Chondrocyte (in vitro differentiated cells): ENCODE measurements around the gene HDAC9. TPM values are rescaled to one million over a fixed set of nuclear protein-coding genes. Genes with fewer than 3 reads are reported as not detected.
A peak's percentile ranks its signal among the peaks of the same experiment; 100 is the strongest.
"Not testable (repeated sequence)": the region's sequence is repeated elsewhere in the genome, so short reads cannot be mapped to it uniquely, and the experiment has no call there.

Experiments used
- DNase-seq: peaks from one replicate; pipeline ENCODE4 v3.0.0; 2021; ENCODE audit warnings: mixed read lengths, low spot score
- H3K27ac Mint-ChIP-seq: one replicate; pipeline ENCODE4 v1.8.0; 2021; ENCODE audit warnings: mild to moderate bottlenecking, moderate library complexity, mixed read lengths; ENCODE audit not compliant: unreplicated experiment
- H3K27me3 Mint-ChIP-seq: 2 replicates; pipeline ENCODE4 v1.8.0; 2021; ENCODE audit warnings: low read depth, mixed read lengths
- H3K36me3 Mint-ChIP-seq: 2 replicates; pipeline ENCODE4 v1.8.0; 2021; ENCODE audit warnings: low read depth, mixed read lengths
- H3K4me1 Mint-ChIP-seq: 2 replicates; pipeline ENCODE4 v1.8.0; 2021; ENCODE audit warnings: low read depth, mild to moderate bottlenecking, mixed read lengths
- H3K4me3 Mint-ChIP-seq: one replicate; pipeline ENCODE4 v1.8.0; 2021; ENCODE audit warnings: mild to moderate bottlenecking, moderate library complexity, mixed read lengths; ENCODE audit not compliant: unreplicated experiment
- H3K9me3 Mint-ChIP-seq: 2 replicates; pipeline ENCODE4 v1.8.0; 2021; ENCODE audit warnings: low read depth, mixed read lengths
- total RNA-seq: library from RNA; stranded (reverse); gene quantifications from 3 replicates; pipeline ENCODE4 v1.2.1, GENCODE V29; 2021
- TF ChIP-seq, protein P1 (sequence below): fragments of 200-600 bp; sonication (generic); IDR thresholded peaks from 2 replicates; pipeline ENCODE4 v1.5.0; 2021; ENCODE audit warnings: antibody characterized with exemption, mild to moderate bottlenecking, moderate library complexity

Gene HDAC9
- total RNA-seq, 1 donor from 2014 or later, result 5.9 TPM

DNA sequence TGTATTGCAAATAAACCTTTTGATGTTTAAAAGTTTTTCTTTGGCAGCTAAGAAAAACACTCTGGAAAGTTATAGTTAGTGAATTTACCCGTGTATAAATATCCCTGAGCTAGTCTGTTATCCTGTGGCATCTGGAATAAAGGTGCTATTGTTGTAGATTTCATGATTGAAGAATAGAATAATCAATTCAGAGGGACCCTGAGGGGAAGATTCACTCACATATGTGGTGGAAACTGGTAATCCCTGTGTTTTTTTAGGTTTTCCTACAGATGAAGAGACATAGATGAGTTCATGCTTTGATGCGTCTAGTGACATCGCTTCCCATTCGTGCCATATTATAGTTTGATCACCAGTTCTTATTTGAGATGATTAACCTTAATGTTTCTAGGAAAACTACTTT is 457.3 kb downstream of the HDAC9 start:
- Mint-ChIP-seq H3K9me3 (no peaks in the 10 kb centered on the region), H3K27ac (no peak overlapping the region), H3K4me1 (peaks cover 10% of the 10 kb centered on the region), H3K4me3 (no peak overlapping the region), H3K27me3 (no peaks in the 10 kb centered on the region), H3K36me3 (no peaks in the 10 kb centered on the region)
- TF ChIP-seq, protein P1, sequence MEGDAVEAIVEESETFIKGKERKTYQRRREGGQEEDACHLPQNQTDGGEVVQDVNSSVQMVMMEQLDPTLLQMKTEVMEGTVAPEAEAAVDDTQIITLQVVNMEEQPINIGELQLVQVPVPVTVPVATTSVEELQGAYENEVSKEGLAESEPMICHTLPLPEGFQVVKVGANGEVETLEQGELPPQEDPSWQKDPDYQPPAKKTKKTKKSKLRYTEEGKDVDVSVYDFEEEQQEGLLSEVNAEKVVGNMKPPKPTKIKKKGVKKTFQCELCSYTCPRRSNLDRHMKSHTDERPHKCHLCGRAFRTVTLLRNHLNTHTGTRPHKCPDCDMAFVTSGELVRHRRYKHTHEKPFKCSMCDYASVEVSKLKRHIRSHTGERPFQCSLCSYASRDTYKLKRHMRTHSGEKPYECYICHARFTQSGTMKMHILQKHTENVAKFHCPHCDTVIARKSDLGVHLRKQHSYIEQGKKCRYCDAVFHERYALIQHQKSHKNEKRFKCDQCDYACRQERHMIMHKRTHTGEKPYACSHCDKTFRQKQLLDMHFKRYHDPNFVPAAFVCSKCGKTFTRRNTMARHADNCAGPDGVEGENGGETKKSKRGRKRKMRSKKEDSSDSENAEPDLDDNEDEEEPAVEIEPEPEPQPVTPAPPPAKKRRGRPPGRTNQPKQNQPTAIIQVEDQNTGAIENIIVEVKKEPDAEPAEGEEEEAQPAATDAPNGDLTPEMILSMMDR, result no peak
- DNase-seq, result no peak

DNA sequence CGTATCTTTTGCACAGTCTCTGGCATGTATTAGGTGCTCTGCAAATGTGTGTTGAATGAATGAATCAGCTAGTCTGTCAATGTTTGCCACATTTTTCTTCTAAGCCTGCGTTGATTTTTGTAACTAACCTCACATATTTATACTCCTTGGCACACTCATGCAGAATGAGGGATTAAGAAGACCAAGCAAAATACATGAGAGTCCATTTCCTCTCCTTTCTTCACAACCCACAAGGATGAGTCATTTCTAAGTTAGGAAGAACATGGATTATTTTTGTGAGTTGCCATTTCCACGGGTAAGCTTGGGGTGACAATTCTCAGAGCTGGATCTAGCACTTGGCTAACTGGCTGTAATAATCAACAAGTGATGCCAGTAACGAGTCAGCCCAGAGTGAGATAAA is 463.1 kb downstream of the HDAC9 start:
- DNase-seq, result no peak
- Mint-ChIP-seq H3K4me3 (no peak overlapping the region), H3K4me1 (peaks cover 4% of the 10 kb centered on the region), H3K27me3 (no peaks in the 10 kb centered on the region), H3K36me3 (no peaks in the 10 kb centered on the region), H3K27ac (no peak overlapping the region), H3K9me3 (no peaks in the 10 kb centered on the region)
- TF ChIP-seq, protein P1, result no peak

DNA sequence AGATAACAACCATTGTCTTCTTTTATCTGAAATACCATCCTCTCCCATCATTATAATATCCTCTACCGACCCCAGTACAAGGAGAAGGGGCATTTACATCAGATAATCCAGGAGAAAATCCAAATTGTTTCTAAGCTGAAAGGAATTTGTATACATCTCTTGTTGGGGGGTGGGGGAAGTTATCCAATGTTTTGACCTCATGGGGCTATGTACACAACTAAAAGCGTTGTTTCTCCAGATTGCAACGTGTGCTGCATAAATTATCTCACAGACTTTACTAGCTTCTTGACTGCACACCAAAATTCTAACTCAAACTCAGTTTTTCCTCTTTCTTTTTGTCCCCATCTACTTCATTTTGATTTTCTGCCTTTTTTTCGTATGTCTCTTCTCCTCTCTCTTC is 465.2 kb downstream of the HDAC9 start:
- Mint-ChIP-seq H3K27me3 (no peaks in the 10 kb centered on the region), H3K36me3 (peaks cover 1% of the 10 kb centered on the region), H3K4me3 (no peak overlapping the region), H3K9me3 (no peaks in the 10 kb centered on the region), H3K27ac (no peak overlapping the region), H3K4me1 (peaks cover 4% of the 10 kb centered on the region)
- TF ChIP-seq, protein P1, result no peak
- no peak for DNase-seq

DNA sequence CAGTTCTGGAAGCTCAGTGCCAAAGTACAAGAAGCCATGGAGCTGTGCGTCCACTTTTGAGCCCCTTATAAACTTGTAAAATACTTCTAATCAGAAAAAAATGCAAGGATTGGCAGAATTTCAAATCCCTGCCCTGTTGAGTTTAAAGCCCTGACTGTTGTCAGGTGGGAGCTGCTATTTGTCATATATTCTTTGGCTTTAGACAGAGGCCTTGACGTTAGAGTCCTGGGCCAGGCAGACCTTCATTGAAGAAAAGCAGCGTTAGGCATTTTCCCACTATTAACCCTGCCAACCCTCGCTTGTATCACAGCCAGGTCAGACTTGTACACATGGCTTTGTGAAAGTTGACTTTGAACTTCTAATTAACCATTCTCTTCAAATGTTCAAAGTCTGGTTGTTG is 466.5 kb downstream of the HDAC9 start:
- TF ChIP-seq, protein P1, result no peak
- Mint-ChIP-seq H3K27me3 (no peaks in the 10 kb centered on the region), H3K36me3 (peaks cover 1% of the 10 kb centered on the region), H3K27ac (no peak overlapping the region), H3K9me3 (no peaks in the 10 kb centered on the region), H3K4me3 (no peak overlapping the region), H3K4me1 (peaks cover 4% of the 10 kb centered on the region)
- DNase-seq, result no peak

DNA sequence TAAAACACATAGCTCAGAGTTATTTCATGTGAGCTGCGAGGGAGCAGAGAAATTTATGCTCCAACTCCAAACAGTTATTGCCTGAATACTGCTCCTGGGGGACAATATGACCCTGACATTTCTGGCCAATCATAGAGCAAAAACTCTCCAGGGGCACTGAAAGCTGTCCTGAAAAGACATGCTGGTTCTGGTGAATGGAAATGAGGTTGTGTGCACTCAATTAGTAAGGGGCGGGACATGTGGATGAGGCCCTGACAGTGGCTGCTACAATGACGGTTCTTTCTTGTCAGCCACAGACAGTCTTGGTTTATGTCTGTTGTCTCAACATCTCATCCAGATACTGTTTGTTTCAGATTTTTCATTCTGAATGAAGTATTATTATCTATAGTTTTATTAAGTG is 470.1 kb downstream of the HDAC9 start:
- Mint-ChIP-seq H3K36me3 (peaks cover 4% of the 10 kb centered on the region), H3K9me3 (peaks cover 2% of the 10 kb centered on the region), H3K4me1 (peaks cover 2% of the 10 kb centered on the region), H3K4me3 (no peak overlapping the region), H3K27ac (no peak overlapping the region), H3K27me3 (no peaks in the 10 kb centered on the region)
- TF ChIP-seq, protein P1, result no peak
- no peak for DNase-seq

DNA sequence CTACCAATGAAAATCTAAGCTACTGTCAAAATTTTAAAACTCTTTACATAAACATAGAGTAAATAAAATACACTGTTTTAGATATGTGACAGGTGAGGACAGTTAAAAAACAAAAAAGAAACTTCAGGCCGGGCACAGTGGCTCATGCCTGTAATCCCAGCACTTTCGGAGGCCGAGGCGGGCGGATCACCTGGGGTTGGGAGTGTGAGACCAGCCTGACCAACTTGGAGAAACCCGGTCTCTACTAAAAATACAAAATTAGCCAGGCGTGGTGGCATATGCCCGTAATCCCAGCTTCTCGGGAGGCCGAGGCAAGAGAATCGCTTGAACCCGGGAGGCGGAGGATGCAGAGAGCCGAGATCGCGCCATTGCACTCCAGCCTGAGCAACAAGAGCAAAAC is 472.2 kb downstream of the HDAC9 start:
- not testable (repeated sequence) for H3K9me3 Mint-ChIP-seq, H3K27me3 Mint-ChIP-seq, H3K27ac Mint-ChIP-seq, H3K36me3 Mint-ChIP-seq, H3K4me3 Mint-ChIP-seq
- peak; percentile 29 for DNase-seq
- peaks cover 17% of the 10 kb centered on the region for H3K4me1 Mint-ChIP-seq
